HepG2 (cell line): ENCODE measurements around the gene MAML1. TPM values are rescaled to one million over a fixed set of nuclear protein-coding genes. Genes with fewer than 3 reads are reported as not detected.

Experiments
- GATAD2A ChIP-seq: IDR thresholded peaks from 2 replicates; pipeline ENCODE4 v1.6.1; 2016
- IRX3 ChIP-seq: sonication (generic); formaldehyde crosslinking; IDR thresholded peaks from 2 replicates; pipeline ENCODE4 v1.8.1; 2023; ENCODE audit warnings: mild to moderate bottlenecking, low read depth, missing genetic modification reagents, borderline replicate concordance
- KMT2B ChIP-seq: IDR thresholded peaks from 2 replicates; pipeline ENCODE4 v1.6.1; 2016; ENCODE audit warnings: missing genetic modification reagents, missing compliant biosample characterization
- POLR2A ChIP-seq, 2 experiments: IDR thresholded peaks; 2 replicates each; pipeline ENCODE4 v1.6.1; 2011; ENCODE audit warnings: low read depth in 2 of 2, low read length in 2 of 2, mild to moderate bottlenecking in 1 of 2, moderate library complexity in 1 of 2; ENCODE audit not compliant: insufficient read depth in 1 of 2
- RFX5 ChIP-seq: IDR thresholded peaks from 2 replicates; pipeline ENCODE4 v1.6.1; 2011; ENCODE audit warnings: low read depth, low read length, improper control_type of control experiment
- TEAD2 ChIP-seq: sonication (generic); formaldehyde crosslinking; IDR thresholded peaks from 2 replicates; pipeline ENCODE4 v1.9.0; 2021; ENCODE audit warnings: missing genetic modification reagents
- ZBTB7B ChIP-seq: sonication (generic); formaldehyde crosslinking; IDR thresholded peaks from 2 replicates; pipeline ENCODE4 v1.4.0; 2020; ENCODE audit warnings: missing genetic modification reagents
- ZNF326 ChIP-seq: sonication (generic); formaldehyde crosslinking; IDR thresholded peaks from 2 replicates; pipeline ENCODE4 v1.4.0; 2020; ENCODE audit warnings: missing genetic modification reagents, borderline replicate concordance
- ZNF441 ChIP-seq: sonication (generic); formaldehyde crosslinking; IDR thresholded peaks from 2 replicates; pipeline ENCODE4 v1.7.0; 2021; ENCODE audit warnings: missing genetic modification reagents, borderline replicate concordance
- ZNF816 ChIP-seq: sonication (generic); formaldehyde crosslinking; IDR thresholded peaks from 2 replicates; pipeline ENCODE4 v1.8.0; 2022; ENCODE audit warnings: missing genetic modification reagents, mild to moderate bottlenecking, borderline replicate concordance
- ZSCAN9 ChIP-seq: IDR thresholded peaks from 2 replicates; pipeline ENCODE4 v1.6.1; 2016; ENCODE audit warnings: borderline replicate concordance
- polyA plus RNA-seq, 8 experiments: library from polyadenylated mRNA; depleted of rRNA in 3 of 8; stranded (reverse) in 7 of 8; unstranded in 1 of 8; fragments of >200 nt; fragmentation: Illumina TruSeq in 4 of 8; extraction: Trizol in 4 of 8; gene quantifications; 2 replicates each; pipeline versions ENCODE4 v1.2.1 to v1.2.3, GENCODE V29; 2011 to 2016; ENCODE audit warnings: low read depth in 4 of 8, missing spikeins in 1 of 8, mixed read lengths in 1 of 8; ENCODE audit not compliant: insufficient read depth in 1 of 8
- total RNA-seq, 5 experiments: library from RNA; depleted of rRNA; stranded (reverse); fragments of >200 nt; fragmentation: Illumina TruSeq; extraction: Trizol; gene quantifications; 2 replicates each; pipeline ENCODE4 v1.2.3, GENCODE V29; 2016; ENCODE audit warnings: low read depth in 1 of 5
- TF ChIP-seq, protein P1 (sequence below): sonication (generic); formaldehyde crosslinking; IDR thresholded peaks from 2 replicates; pipeline ENCODE4 v1.9.0; 2021; ENCODE audit warnings: missing genetic modification reagents, borderline replicate concordance
- TF ChIP-seq, protein P2 (sequence below): sonication (generic); formaldehyde crosslinking; IDR thresholded peaks from 2 replicates; pipeline ENCODE4 v1.9.0; 2021; ENCODE audit warnings: missing genetic modification reagents, borderline replicate concordance
- TF ChIP-seq, protein P3 (sequence below), 2 experiments: sonication (generic) in 1 of 2; formaldehyde crosslinking in 1 of 2; IDR thresholded peaks; 2 replicates each; pipeline versions ENCODE4 v1.4.0 to v1.6.1; 2018 to 2020; ENCODE audit warnings: missing genetic modification reagents in 2 of 2, borderline replicate concordance in 1 of 2, low read depth in 1 of 2, mild to moderate bottlenecking in 1 of 2, missing biosample characterization in 1 of 2
- TF ChIP-seq, protein P4 (sequence below): sonication (generic); formaldehyde crosslinking; IDR thresholded peaks from 2 replicates; pipeline ENCODE4 v1.4.0; 2020; ENCODE audit warnings: missing genetic modification reagents, borderline replicate concordance
- TF ChIP-seq, protein P5 (sequence below): sonication (generic); formaldehyde crosslinking; IDR thresholded peaks from 2 replicates; pipeline ENCODE4 v1.4.0; 2020; ENCODE audit warnings: missing genetic modification reagents, mild to moderate bottlenecking, borderline replicate concordance
- TF ChIP-seq, protein P6 (sequence below): sonication (generic); formaldehyde crosslinking; conservative IDR thresholded peaks from 2 replicates; pipeline ENCODE4 v1.8.0; 2022; ENCODE audit warnings: low read depth, missing genetic modification reagents

The MAML1 gene
- total and polyA plus RNA-seq, 2 of the 13 experiments (the other 11 are each of a cell fraction or from before 2014, with no cell fraction given), result 10.0 to 10.8 TPM

DNA sequence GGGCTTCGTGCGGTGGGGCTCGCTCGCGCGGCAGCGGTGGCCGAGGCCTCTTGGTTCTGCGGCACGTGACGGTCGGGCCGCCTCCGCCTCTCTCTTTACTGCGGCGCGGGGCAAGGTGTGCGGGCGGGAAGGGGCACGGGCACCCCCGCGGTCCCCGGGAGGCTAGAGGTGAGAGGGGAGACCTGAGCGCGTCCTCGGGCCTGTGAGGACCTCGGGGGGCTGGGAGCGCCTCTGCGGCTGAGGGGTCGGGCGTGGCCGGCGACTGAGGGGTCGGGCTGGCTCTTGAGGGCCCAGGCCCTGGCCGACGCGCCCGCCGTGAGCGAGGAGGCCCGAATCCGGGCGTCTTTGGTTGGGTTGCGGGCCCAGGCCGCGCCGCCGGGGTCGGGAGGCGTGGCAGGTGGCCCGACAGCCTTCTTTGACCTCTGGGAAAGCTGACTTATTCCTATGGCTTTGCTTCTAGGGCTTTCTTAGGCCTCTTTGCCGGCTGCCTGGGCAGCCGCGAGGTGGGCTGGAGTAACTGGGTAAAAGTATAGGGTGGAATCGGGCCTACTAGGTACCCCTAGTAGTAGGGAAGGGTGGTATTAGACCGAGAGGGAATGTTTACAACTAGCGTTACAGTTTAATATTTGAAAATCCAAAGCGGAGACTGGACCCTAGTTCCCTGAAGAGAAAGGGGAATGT, 33.5 kb upstream of the MAML1 start, which contains the start of gene CANX (continued):
- TF ChIP-seq, protein P1, sequence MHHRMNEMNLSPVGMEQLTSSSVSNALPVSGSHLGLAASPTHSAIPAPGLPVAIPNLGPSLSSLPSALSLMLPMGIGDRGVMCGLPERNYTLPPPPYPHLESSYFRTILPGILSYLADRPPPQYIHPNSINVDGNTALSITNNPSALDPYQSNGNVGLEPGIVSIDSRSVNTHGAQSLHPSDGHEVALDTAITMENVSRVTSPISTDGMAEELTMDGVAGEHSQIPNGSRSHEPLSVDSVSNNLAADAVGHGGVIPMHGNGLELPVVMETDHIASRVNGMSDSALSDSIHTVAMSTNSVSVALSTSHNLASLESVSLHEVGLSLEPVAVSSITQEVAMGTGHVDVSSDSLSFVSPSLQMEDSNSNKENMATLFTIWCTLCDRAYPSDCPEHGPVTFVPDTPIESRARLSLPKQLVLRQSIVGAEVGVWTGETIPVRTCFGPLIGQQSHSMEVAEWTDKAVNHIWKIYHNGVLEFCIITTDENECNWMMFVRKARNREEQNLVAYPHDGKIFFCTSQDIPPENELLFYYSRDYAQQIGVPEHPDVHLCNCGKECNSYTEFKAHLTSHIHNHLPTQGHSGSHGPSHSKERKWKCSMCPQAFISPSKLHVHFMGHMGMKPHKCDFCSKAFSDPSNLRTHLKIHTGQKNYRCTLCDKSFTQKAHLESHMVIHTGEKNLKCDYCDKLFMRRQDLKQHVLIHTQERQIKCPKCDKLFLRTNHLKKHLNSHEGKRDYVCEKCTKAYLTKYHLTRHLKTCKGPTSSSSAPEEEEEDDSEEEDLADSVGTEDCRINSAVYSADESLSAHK, result no peak
- TF ChIP-seq, protein P2, sequence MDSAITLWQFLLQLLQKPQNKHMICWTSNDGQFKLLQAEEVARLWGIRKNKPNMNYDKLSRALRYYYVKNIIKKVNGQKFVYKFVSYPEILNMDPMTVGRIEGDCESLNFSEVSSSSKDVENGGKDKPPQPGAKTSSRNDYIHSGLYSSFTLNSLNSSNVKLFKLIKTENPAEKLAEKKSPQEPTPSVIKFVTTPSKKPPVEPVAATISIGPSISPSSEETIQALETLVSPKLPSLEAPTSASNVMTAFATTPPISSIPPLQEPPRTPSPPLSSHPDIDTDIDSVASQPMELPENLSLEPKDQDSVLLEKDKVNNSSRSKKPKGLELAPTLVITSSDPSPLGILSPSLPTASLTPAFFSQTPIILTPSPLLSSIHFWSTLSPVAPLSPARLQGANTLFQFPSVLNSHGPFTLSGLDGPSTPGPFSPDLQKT (CRISPR knock-in tag), result no peak
- TF ChIP-seq ZNF816 (CRISPR knock-in tag) (no peak), ZNF441 (CRISPR knock-in tag) (no peak), RFX5 (no peak), KMT2B (no peak), ZNF326 (CRISPR knock-in tag) (no peak), IRX3 (CRISPR knock-in tag) (no peak; the same call in 1 of the 2 replicates), GATAD2A (no peak), TEAD2 (no peak), ZBTB7B (CRISPR knock-in tag) (no peak), ZSCAN9 (CRISPR knock-in tag) (0 out of 2 replicates have a peak, but pooled peaks have one; percentile 9), POLR2A (IDR thresholded peaks at IDR 0.05; ENCODE audit: insufficient read depth in 1 of 2, low read depth in 2 of 2, low read length in 2 of 2) (peak in 1 of 2 experiments; percentile 81; a peak in 2 of 4 replicates)
- TF ChIP-seq, protein P3, sequence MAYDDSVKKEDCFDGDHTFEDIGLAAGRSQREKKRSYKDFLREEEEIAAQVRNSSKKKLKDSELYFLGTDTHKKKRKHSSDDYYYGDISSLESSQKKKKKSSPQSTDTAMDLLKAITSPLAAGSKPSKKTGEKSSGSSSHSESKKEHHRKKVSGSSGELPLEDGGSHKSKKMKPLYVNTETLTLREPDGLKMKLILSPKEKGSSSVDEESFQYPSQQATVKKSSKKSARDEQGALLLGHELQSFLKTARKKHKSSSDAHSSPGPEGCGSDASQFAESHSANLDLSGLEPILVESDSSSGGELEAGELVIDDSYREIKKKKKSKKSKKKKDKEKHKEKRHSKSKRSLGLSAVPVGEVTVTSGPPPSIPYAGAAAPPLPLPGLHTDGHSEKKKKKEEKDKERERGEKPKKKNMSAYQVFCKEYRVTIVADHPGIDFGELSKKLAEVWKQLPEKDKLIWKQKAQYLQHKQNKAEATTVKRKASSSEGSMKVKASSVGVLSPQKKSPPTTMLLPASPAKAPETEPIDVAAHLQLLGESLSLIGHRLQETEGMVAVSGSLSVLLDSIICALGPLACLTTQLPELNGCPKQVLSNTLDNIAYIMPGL (CRISPR knock-in tag; IDR thresholded peaks at IDR 0.05; ENCODE audit: borderline replicate concordance in 1 of 2, low read depth in 1 of 2), result peak in 1 of 2 experiments; percentile 86; a peak in 2 of 4 replicates
- TF ChIP-seq, protein P4, sequence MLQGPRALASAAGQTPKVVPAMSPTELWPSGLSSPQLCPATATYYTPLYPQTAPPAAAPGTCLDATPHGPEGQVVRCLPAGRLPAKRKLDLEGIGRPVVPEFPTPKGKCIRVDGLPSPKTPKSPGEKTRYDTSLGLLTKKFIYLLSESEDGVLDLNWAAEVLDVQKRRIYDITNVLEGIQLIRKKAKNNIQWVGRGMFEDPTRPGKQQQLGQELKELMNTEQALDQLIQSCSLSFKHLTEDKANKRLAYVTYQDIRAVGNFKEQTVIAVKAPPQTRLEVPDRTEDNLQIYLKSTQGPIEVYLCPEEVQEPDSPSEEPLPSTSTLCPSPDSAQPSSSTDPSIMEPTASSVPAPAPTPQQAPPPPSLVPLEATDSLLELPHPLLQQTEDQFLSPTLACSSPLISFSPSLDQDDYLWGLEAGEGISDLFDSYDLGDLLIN, result peak; percentile 55; the same call in 1 of the 2 replicates
- TF ChIP-seq, protein P5, sequence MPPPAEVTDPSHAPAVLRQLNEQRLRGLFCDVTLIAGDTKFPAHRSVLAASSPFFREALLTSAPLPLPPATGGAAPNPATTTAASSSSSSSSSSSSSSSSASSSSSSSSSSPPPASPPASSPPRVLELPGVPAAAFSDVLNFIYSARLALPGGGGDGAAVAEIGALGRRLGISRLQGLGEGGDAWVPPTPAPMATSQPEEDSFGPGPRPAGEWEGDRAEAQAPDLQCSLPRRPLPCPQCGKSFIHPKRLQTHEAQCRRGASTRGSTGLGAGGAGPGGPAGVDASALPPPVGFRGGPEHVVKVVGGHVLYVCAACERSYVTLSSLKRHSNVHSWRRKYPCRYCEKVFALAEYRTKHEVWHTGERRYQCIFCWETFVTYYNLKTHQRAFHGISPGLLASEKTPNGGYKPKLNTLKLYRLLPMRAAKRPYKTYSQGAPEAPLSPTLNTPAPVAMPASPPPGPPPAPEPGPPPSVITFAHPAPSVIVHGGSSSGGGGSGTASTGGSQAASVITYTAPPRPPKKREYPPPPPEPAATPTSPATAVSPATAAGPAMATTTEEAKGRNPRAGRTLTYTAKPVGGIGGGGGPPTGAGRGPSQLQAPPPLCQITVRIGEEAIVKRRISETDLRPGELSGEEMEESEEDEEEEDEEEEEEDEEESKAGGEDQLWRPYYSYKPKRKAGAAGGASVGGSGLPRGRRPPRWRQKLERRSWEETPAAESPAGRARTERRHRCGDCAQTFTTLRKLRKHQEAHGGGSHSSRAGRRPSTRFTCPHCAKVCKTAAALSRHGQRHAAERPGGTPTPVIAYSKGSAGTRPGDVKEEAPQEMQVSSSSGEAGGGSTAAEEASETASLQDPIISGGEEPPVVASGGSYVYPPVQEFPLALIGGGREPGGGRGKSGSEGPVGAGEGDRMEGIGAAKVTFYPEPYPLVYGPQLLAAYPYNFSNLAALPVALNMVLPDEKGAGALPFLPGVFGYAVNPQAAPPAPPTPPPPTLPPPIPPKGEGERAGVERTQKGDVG, result no peak
- TF ChIP-seq, protein P6, sequence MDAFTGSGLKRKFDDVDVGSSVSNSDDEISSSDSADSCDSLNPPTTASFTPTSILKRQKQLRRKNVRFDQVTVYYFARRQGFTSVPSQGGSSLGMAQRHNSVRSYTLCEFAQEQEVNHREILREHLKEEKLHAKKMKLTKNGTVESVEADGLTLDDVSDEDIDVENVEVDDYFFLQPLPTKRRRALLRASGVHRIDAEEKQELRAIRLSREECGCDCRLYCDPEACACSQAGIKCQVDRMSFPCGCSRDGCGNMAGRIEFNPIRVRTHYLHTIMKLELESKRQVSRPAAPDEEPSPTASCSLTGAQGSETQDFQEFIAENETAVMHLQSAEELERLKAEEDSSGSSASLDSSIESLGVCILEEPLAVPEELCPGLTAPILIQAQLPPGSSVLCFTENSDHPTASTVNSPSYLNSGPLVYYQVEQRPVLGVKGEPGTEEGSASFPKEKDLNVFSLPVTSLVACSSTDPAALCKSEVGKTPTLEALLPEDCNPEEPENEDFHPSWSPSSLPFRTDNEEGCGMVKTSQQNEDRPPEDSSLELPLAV, result no peak
